Neural progenitor cell (in vitro differentiated cells): ENCODE measurements around the gene GALR3.

Experiments used
- EZH2phosphoT487 ChIP-seq: fragments of 200-600 bp; sonication (generic); IDR thresholded peaks from 2 replicates; pipeline ENCODE4 v1.6.1; 2017; ENCODE audit warnings: antibody characterized with exemption
- TF ChIP-seq, protein P1 (sequence below): fragments of 200-600 bp; sonication (generic); IDR thresholded peaks from 2 replicates; pipeline ENCODE4 v1.5.1; 2017; ENCODE audit warnings: antibody characterized with exemption, mild to moderate bottlenecking

GRCh38 chr22:37815593-37815992 is 7.6 kb upstream of the GALR3 start:
- TF ChIP-seq, protein P1, sequence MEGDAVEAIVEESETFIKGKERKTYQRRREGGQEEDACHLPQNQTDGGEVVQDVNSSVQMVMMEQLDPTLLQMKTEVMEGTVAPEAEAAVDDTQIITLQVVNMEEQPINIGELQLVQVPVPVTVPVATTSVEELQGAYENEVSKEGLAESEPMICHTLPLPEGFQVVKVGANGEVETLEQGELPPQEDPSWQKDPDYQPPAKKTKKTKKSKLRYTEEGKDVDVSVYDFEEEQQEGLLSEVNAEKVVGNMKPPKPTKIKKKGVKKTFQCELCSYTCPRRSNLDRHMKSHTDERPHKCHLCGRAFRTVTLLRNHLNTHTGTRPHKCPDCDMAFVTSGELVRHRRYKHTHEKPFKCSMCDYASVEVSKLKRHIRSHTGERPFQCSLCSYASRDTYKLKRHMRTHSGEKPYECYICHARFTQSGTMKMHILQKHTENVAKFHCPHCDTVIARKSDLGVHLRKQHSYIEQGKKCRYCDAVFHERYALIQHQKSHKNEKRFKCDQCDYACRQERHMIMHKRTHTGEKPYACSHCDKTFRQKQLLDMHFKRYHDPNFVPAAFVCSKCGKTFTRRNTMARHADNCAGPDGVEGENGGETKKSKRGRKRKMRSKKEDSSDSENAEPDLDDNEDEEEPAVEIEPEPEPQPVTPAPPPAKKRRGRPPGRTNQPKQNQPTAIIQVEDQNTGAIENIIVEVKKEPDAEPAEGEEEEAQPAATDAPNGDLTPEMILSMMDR = no peak
- TF ChIP-seq EZH2phosphoT487 = no peak
